Stimulated activated CD4-positive, alpha-beta T cell treated with anti-CD3 and anti-CD28 coated beads, Interleukin-2, amount 100 ng/mL, for 48 hours (primary cell): Measurements from ENCODE around the gene TAGLN3.
"Not testable (repeated sequence)": the region's sequence is repeated elsewhere in the genome, so short reads cannot be mapped to it uniquely, and the experiment has no call there.

Experiments
- DNase-seq, 2 donors: peaks; one replicate each; pipeline ENCODE4 v3.0.0-alpha.2; 2020

Gene TAGLN3

GRCh38 chr3:112011376-112011940 is 12.7 kb downstream of the TAGLN3 start:
- no peak for DNase-seq

GRCh38 chr3:112012205-112012992 is 13.7 kb downstream of the TAGLN3 start:
- no peak for DNase-seq

- peak; percentile 45 to 52 for DNase-seq
These were observed 14.5 kb downstream of the TAGLN3 start for GRCh38 chr3:112013058-112013783.

GRCh38 chr3:112013784-112014143 is 15.0 kb downstream of the TAGLN3 start:
- DNase-seq: no peak

- no peak for DNase-seq
These were observed 18.4 kb downstream of the TAGLN3 start for GRCh38 chr3:112017091-112017490.

- no peak for DNase-seq
These were observed 20.0 kb downstream of the TAGLN3 start for GRCh38 chr3:112018712-112019111.

GRCh38 chr3:112019716-112020115 is 21.0 kb downstream of the TAGLN3 start:
- DNase-seq: no peak

GRCh38 chr3:112020674-112021085 is 22.0 kb downstream of the TAGLN3 start:
- no peak for DNase-seq

- DNase-seq: no peak
These were observed 28.4 kb downstream of the TAGLN3 start for GRCh38 chr3:112027142-112027541.

- DNase-seq: no peak
These were observed 29.1 kb downstream of the TAGLN3 start for GRCh38 chr3:112027826-112028225.

GRCh38 chr3:112030901-112031300 is 32.2 kb downstream of the TAGLN3 start:
- DNase-seq: no peak

GRCh38 chr3:112032098-112032731 is 33.5 kb downstream of the TAGLN3 start:
- no peak for DNase-seq

- DNase-seq: no peak
These were observed 35.7 kb downstream of the TAGLN3 start, which contains the start of gene TMPRSS7 for GRCh38 chr3:112034436-112034835. TSS of gene TMPRSS7 (plus strand) at chr3:112034736. CDS start at chr3:112034846, 110 bp downstream.

- no peak for DNase-seq
These were observed 36.5 kb downstream of the TAGLN3 start for GRCh38 chr3:112035241-112035640.

GRCh38 chr3:112037194-112037593 is 38.5 kb downstream of the TAGLN3 start:
- not testable (repeated sequence) for DNase-seq

- no peak for DNase-seq
These were observed 40.1 kb downstream of the TAGLN3 start for GRCh38 chr3:112038863-112039262.

GRCh38 chr3:112041321-112041720 is 42.6 kb downstream of the TAGLN3 start:
- DNase-seq: no peak

- no peak for DNase-seq
These were observed 44.1 kb downstream of the TAGLN3 start for GRCh38 chr3:112042842-112043280.

GRCh38 chr3:112043621-112044201 is 45.0 kb downstream of the TAGLN3 start:
- DNase-seq: peak; percentile 13 to 36

- DNase-seq: no peak
These were observed 47.9 kb downstream of the TAGLN3 start for GRCh38 chr3:112046599-112046998.

GRCh38 chr3:112047264-112047663 is 48.5 kb downstream of the TAGLN3 start:
- no peak for DNase-seq

- DNase-seq: no peak
These were observed 50.2 kb downstream of the TAGLN3 start for GRCh38 chr3:112048911-112049310.

GRCh38 chr3:112053229-112053628 is 54.5 kb downstream of the TAGLN3 start:
- no peak for DNase-seq
